HCT116 (cell line): Measurements from ENCODE around the gene CHCHD4. TPM values are rescaled to one million over a fixed set of nuclear protein-coding genes. Genes with fewer than 3 reads are reported as not detected.

Source experiments
- ATAC-seq: fragments of 200-7000 bp; cut with Tn5 transposase; 2 replicates; pipeline ENCODE4 v1.9.1; 2020; ENCODE audit warnings: mild to moderate bottlenecking, moderate library complexity
- BruUV-seq: library from RNA; stranded (reverse); fragments of 400-500 nt; replicated peaks from 2 replicates; lab custom pipeline; 2021; lab: Mats Ljungman, UMichigan
- CTCF ChIA-PET: fragments of 300-600 bp; sonication (Branson Sonifier 250); formaldehyde crosslinking; loops from one replicate; lab custom pipeline; 2021; ENCODE audit warnings: antibody characterized with exemption; lab: Charles Lee
- POLR2A ChIA-PET: fragments of 300-600, 350-600 bp; sonication (Branson Sonifier 250); formaldehyde crosslinking; loops from one replicate; lab custom pipeline; 2021; ENCODE audit warnings: antibody characterized with exemption; lab: Charles Lee
- RAD21 ChIA-PET, 2 experiments: fragments of 300-600 bp; sonication (Branson Sonifier 250); formaldehyde crosslinking; loops; one replicate each; lab custom pipeline; 2023; ENCODE audit warnings: low total read pairs in 2 of 2; ENCODE audit not compliant: uncharacterized antibody in 2 of 2, unreplicated experiment in 2 of 2, low non-redundant PET in 1 of 2; lab: Charles Lee
- DNase-seq: peaks from one replicate; pipeline ENCODE4 v3.0.0-alpha.2; 2010; ENCODE audit warnings: low read depth, low spot score
- H2AFZ ChIP-seq: fragments of 200-600 bp; shearing (Covaris generic), sonication (generic); 2 replicates; pipeline ENCODE4 v1.6.1; 2017; ENCODE audit warnings: low read depth, mixed run types, mixed read lengths, antibody characterized with exemption, low read length; ENCODE audit not compliant: poor library complexity, severe bottlenecking
- H3K27ac ChIP-seq: 2 replicates; pipeline ENCODE4 v1.5.1; 2012; ENCODE audit warnings: low read depth, low read length
- H3K27me3 ChIP-seq: fragments of 200-600 bp; sonication (generic); 2 replicates; pipeline ENCODE4 v1.6.1; 2016; ENCODE audit warnings: mixed run types, low read length, mixed read lengths; ENCODE audit not compliant: insufficient read depth
- H3K36me3 ChIP-seq, 2 experiments: fragments of 200-500 bp in 1 of 2; fragments of 200-600 bp in 1 of 2; sonication (Bioruptor generic) in 1 of 2; sonication (generic) in 1 of 2; 2 replicates each; pipeline versions ENCODE4 v1.5.1 to v1.6.1; 2014 to 2016; ENCODE audit warnings: low read length in 2 of 2, inconsistent platforms in 1 of 2, mixed read lengths in 1 of 2, mixed run types in 1 of 2; ENCODE audit not compliant: insufficient read depth in 2 of 2, control insufficient read depth in 1 of 2
- H3K4me1 ChIP-seq, 2 experiments: fragments of 200-600 bp in 1 of 2; sonication (generic) in 1 of 2; 2 replicates each; pipeline versions ENCODE4 v1.5.1 to v1.6.1; 2012 to 2017; ENCODE audit warnings: low read length in 2 of 2, inconsistent platforms in 1 of 2, mild to moderate bottlenecking in 1 of 2, mixed read lengths in 1 of 2, mixed run types in 1 of 2, moderate library complexity in 1 of 2; ENCODE audit not compliant: insufficient read depth in 2 of 2, control insufficient read depth in 1 of 2
- H3K4me2 ChIP-seq: fragments of 200-600 bp; sonication (generic); 2 replicates; pipeline ENCODE4 v1.6.1; 2017; ENCODE audit warnings: mixed run types, low read length, mixed read lengths
- H3K4me3 ChIP-seq, 2 experiments: fragments of 200-600 bp in 1 of 2; sonication (generic) in 1 of 2; replicated peaks in 1 of 2; 2 replicates each; pipeline ENCODE4 v1.5.1; 2011 to 2016; ENCODE audit warnings: low read length in 2 of 2, control low read depth in 1 of 2, low read depth in 1 of 2, mild to moderate bottlenecking in 1 of 2, mixed read lengths in 1 of 2, mixed run types in 1 of 2
- H3K79me2 ChIP-seq: fragments of 200-600 bp; sonication (generic); 2 replicates; pipeline ENCODE4 v1.6.1; 2017; ENCODE audit warnings: mild to moderate bottlenecking, mixed run types, low read length, moderate library complexity, mixed read lengths; ENCODE audit not compliant: insufficient read depth
- H3K9ac ChIP-seq: fragments of 200-600 bp; sonication (generic); 2 replicates; pipeline ENCODE4 v1.6.1; 2016; ENCODE audit warnings: low read length, mixed read lengths
- H3K9me2 ChIP-seq: fragments of 200-600 bp; sonication (generic), shearing (Covaris generic); 2 replicates; pipeline ENCODE4 v1.6.1; 2017; ENCODE audit warnings: mixed run types, mild to moderate bottlenecking, moderate library complexity; ENCODE audit not compliant: insufficient read depth
- H3K9me3 ChIP-seq, 2 experiments: fragments of 200-500 bp in 1 of 2; fragments of 200-600 bp in 1 of 2; sonication (Bioruptor generic) in 1 of 2; sonication (generic) in 1 of 2; 2 replicates each; pipeline ENCODE4 v1.6.1; 2014 to 2017; ENCODE audit warnings: low read length in 2 of 2, mixed read lengths in 2 of 2, inconsistent platforms in 1 of 2, low read depth in 1 of 2, mild to moderate bottlenecking in 1 of 2, mixed run types in 1 of 2, moderate library complexity in 1 of 2; ENCODE audit not compliant: control insufficient read depth in 1 of 2, insufficient read depth in 1 of 2
- H4K20me1 ChIP-seq: fragments of 200-600 bp; sonication (generic), shearing (Covaris generic); 2 replicates; pipeline ENCODE4 v1.6.1; 2017; ENCODE audit warnings: mixed run types, mild to moderate bottlenecking, moderate library complexity; ENCODE audit not compliant: insufficient read depth
- ATF3 ChIP-seq: IDR thresholded peaks from 2 replicates; pipeline ENCODE4 v1.6.1; 2012
- CBX3 ChIP-seq: IDR thresholded peaks from 2 replicates; pipeline ENCODE4 v1.6.1; 2012; ENCODE audit warnings: low read depth
- CTCF ChIP-seq, 3 experiments: fragments of 200-600 bp in 1 of 3; sonication (generic) in 1 of 3; IDR thresholded peaks in 2 of 3; conservative IDR thresholded peaks in 1 of 3; 2 replicates each; pipeline ENCODE4 v1.5.1; 2012 to 2017; ENCODE audit warnings: low read depth in 2 of 3, low read length in 2 of 3, antibody characterized with exemption in 1 of 3, borderline replicate concordance in 1 of 3, control low read depth in 1 of 3, mild to moderate bottlenecking in 1 of 3, mixed read lengths in 1 of 3, mixed run types in 1 of 3, moderate library complexity in 1 of 3; ENCODE audit not compliant: insufficient read depth in 1 of 3
- EZH2 ChIP-seq: fragments of 200-600 bp; sonication (generic); IDR thresholded peaks from 2 replicates; pipeline ENCODE4 v1.6.1; 2017; ENCODE audit warnings: antibody characterized with exemption, mixed run types
- MAX ChIP-seq: IDR thresholded peaks from 2 replicates; pipeline ENCODE4 v1.6.1; 2012
- POLR2A ChIP-seq: IDR thresholded peaks from 2 replicates; pipeline ENCODE4 v1.7.0; 2011; ENCODE audit warnings: borderline replicate concordance; ENCODE audit not compliant: insufficient read depth, insufficient read length; ENCODE audit errors: extremely low read depth
- SRF ChIP-seq: IDR thresholded peaks from 2 replicates; pipeline ENCODE4 v1.6.1; 2012; ENCODE audit warnings: low read depth
- intact Hi-C: fragments of 100-400 bp; cut with micrococcal nuclease; formaldehyde crosslinking; loops from 2 replicates; pipeline ENCODE4 v1.10.0; 2022
- total RNA-seq: library from RNA; stranded (reverse); gene quantifications from one replicate; pipeline ENCODE4 v1.2.1, GENCODE V29; 2021; ENCODE audit not compliant: unreplicated experiment

Gene CHCHD4
- total RNA-seq, 1 experiment from 2014 or later = 24.6 TPM

GRCh38 chr3:14148041-14148985 lies 23.6 kb upstream of the CHCHD4 start:
- H3K9me2 ChIP-seq = no peaks in the 10 kb centered on the region
- no TSS peak for BruUV-seq
- ChIA-PET POLR2A (no interaction called here), CTCF (no interaction called here), RAD21 (no interaction called here)
- peaks cover 23 to 24% of the 10 kb centered on the region in 2 experiments for H3K4me1 ChIP-seq
- H4K20me1 ChIP-seq = peaks cover 6% of the 10 kb centered on the region; the same call in 1 of the 2 replicates
- TF ChIP-seq ATF3 (no peak), SRF (no peak), MAX (no peak), CTCF (IDR thresholded peaks at IDR 0.05 in 2 of 3, conservative IDR thresholded peaks at IDR 0.05 in 1 of 3; ENCODE audit: borderline replicate concordance in 1 of 3, insufficient read depth in 1 of 3, low read depth in 2 of 3, low read length in 2 of 3) (peak; percentile 27 to 64 (median 59); a peak in 5 of 6 replicates), POLR2A (no peak), EZH2 (no peak), CBX3 (no peak)
- no peak overlapping the region for H3K9ac ChIP-seq
- peak; percentile 77 for ATAC-seq
- no peaks in the 10 kb centered on the region for H3K79me2 ChIP-seq
- H3K9me3 ChIP-seq = no peaks in the 10 kb centered on the region
- no peak overlapping the region for H3K27ac ChIP-seq
- H3K36me3 ChIP-seq = peaks cover 3 to 12% of the 10 kb centered on the region in 2 experiments; a peak in 2 of 4 replicates
- H3K4me3 ChIP-seq = no peak overlapping the region
- H3K4me2 ChIP-seq = no peak overlapping the region
- no peaks in the 10 kb centered on the region for H3K27me3 ChIP-seq
- no peak overlapping the region for H2AFZ ChIP-seq
- intact Hi-C loops = no loop called here
- no peak for DNase-seq
